ENCODE data around the gene ADAMTS9.

- TF ChIP-seq RFX5 (IDR thresholded peaks at IDR 0.05): no peak
- no peak for TF ChIP-seq CTCF (IDR thresholded peaks at IDR 0.05)
- no peak for TF ChIP-seq NPAS2 (CRISPR knock-in tag; IDR thresholded peaks at IDR 0.05; ENCODE audit: borderline replicate concordance)
- TF ChIP-seq RARB (CRISPR knock-in tag; IDR thresholded peaks at IDR 0.05): no peak
- TF ChIP-seq RCOR1 (IDR thresholded peaks at IDR 0.05; ENCODE audit: low read depth, low read length): no peak
- TF ChIP-seq USF2 (IDR thresholded peaks at IDR 0.05): no peak
- TF ChIP-seq REST (IDR thresholded peaks at IDR 0.05): no peak
- no peak for TF ChIP-seq ATOH8 (CRISPR knock-in tag; IDR thresholded peaks at IDR 0.05; ENCODE audit: low read depth)
- TF ChIP-seq POLR2A (IDR thresholded peaks at IDR 0.05; ENCODE audit: low read length): no peak
- no peak for TF ChIP-seq PHF8 (IDR thresholded peaks at IDR 0.05; ENCODE audit: borderline replicate concordance, low read depth)
- no peak for TF ChIP-seq CEBPB (IDR thresholded peaks at IDR 0.05)
Observed at GRCh38 chr3:64604313-64604712, 83.5 kb downstream of the ADAMTS9 start.
